GM23248 (cell line): ENCODE data around the gene PRIM1. TPM values are rescaled to one million over a fixed set of nuclear protein-coding genes. Genes with fewer than 3 reads are reported as not detected.
A peak's percentile ranks its signal among the peaks of the same experiment; 100 is the strongest.
"Not testable (repeated sequence)": the region's sequence is repeated elsewhere in the genome, so short reads cannot be mapped to it uniquely, and the experiment has no call there.

Experiments used
- DNase-seq: peaks from one replicate; pipeline ENCODE4 v3.0.0-alpha.2; 2015
- H2AFZ ChIP-seq: fragments of 200-600 bp; sonication (generic); 2 replicates; pipeline ENCODE4 v1.6.1; 2016; ENCODE audit warnings: antibody characterized with exemption
- H3F3A ChIP-seq: fragments of 200-600 bp; sonication (generic); 2 replicates; pipeline ENCODE4 v1.6.1; 2016; ENCODE audit warnings: mild to moderate bottlenecking, antibody characterized with exemption, mixed run types; ENCODE audit not compliant: insufficient read depth
- H3K27ac ChIP-seq: fragments of 200-600 bp; sonication (generic); 2 replicates; pipeline ENCODE4 v1.5.1; 2016; ENCODE audit warnings: mild to moderate bottlenecking
- H3K27me3 ChIP-seq: fragments of 200-600 bp; sonication (generic); replicated peaks from 2 replicates; pipeline ENCODE4 v1.6.1; 2016; ENCODE audit warnings: mild to moderate bottlenecking; ENCODE audit not compliant: insufficient read depth
- H3K36me3 ChIP-seq: fragments of 200-600 bp; sonication (generic); 2 replicates; pipeline ENCODE4 v1.6.1; 2016; ENCODE audit warnings: low read depth, mild to moderate bottlenecking
- H3K4me1 ChIP-seq: fragments of 200-600 bp; sonication (generic); 2 replicates; pipeline ENCODE4 v1.6.1; 2016; ENCODE audit warnings: mild to moderate bottlenecking; ENCODE audit not compliant: insufficient read depth
- H3K4me2 ChIP-seq: fragments of 200-600 bp; sonication (generic); one replicate; pipeline ENCODE4 v1.6.1; 2016; ENCODE audit warnings: mild to moderate bottlenecking; ENCODE audit not compliant: unreplicated experiment
- H3K4me3 ChIP-seq: fragments of 200-600 bp; sonication (generic); 2 replicates; pipeline ENCODE4 v1.5.1; 2016; ENCODE audit warnings: mild to moderate bottlenecking
- H3K79me2 ChIP-seq: fragments of 200-600 bp; sonication (generic); 2 replicates; pipeline ENCODE4 v1.6.1; 2016; ENCODE audit warnings: mild to moderate bottlenecking; ENCODE audit not compliant: insufficient read depth
- H3K9ac ChIP-seq: fragments of 200-600 bp; sonication (generic); 2 replicates; pipeline ENCODE4 v1.6.1; 2016; ENCODE audit warnings: mild to moderate bottlenecking
- H3K9me2 ChIP-seq: fragments of 200-600 bp; sonication (generic); 2 replicates; pipeline ENCODE4 v1.6.1; 2016; ENCODE audit warnings: mixed run types, mild to moderate bottlenecking, moderate library complexity; ENCODE audit not compliant: insufficient read depth
- H3K9me3 ChIP-seq: fragments of 200-600 bp; sonication (generic); one replicate; pipeline ENCODE4 v1.6.1; 2017; ENCODE audit warnings: low read depth
- H4K20me1 ChIP-seq: fragments of 200-600 bp; sonication (generic); 2 replicates; pipeline ENCODE4 v1.6.0; 2016; ENCODE audit not compliant: insufficient read depth
- EZH2 ChIP-seq: fragments of 200-600 bp; sonication (generic); IDR thresholded peaks from 2 replicates; pipeline ENCODE4 v1.6.1; 2018; ENCODE audit warnings: antibody characterized with exemption, mild to moderate bottlenecking; ENCODE audit not compliant: insufficient read depth, poor library complexity, severe bottlenecking
- EZH2phosphoT487 ChIP-seq: fragments of 200-600 bp; sonication (generic); IDR thresholded peaks from 2 replicates; pipeline ENCODE4 v1.6.1; 2018; ENCODE audit warnings: antibody characterized with exemption, moderate library complexity, mild to moderate bottlenecking, low read depth; ENCODE audit not compliant: insufficient read depth
- WGBS, 2 experiments: methylation state at CpG; one replicate each; pipeline ENCODE4 v1.1.6; 2015 to 2017; ENCODE audit warnings: low lambda C conversion rate in 2 of 2, low coverage in 1 of 2; ENCODE audit errors: missing lambda C conversion rate in 2 of 2; 5-methylcytosine and 5-hydroxymethylcytosine counted together
- in situ Hi-C: fragments of 300-500 bp; cut with MboI; formaldehyde crosslinking; loops from 2 replicates; pipeline ENCODE4 v1.15.0; 2020
- polyA plus RNA-seq: library from polyadenylated mRNA; unstranded; fragments of >200 nt; fragmentation: Nextera tagmentation; extraction: Ambion mirVana; gene quantifications from 2 replicates; pipeline ENCODE4 v1.2.1, GENCODE V29; 2016
- total RNA-seq: library from RNA; depleted of rRNA; stranded (reverse); fragments of >200 nt; shearing (Covaris generic); gene quantifications from 2 replicates; pipeline ENCODE4 v1.2.3, GENCODE V29; 2014; rRNA removed

PRIM1 gene
- total RNA-seq (6.1 and 7.6 TPM in 2 replicates), polyA plus RNA-seq (5.3 and 8.7 TPM in 2 replicates)

DNA sequence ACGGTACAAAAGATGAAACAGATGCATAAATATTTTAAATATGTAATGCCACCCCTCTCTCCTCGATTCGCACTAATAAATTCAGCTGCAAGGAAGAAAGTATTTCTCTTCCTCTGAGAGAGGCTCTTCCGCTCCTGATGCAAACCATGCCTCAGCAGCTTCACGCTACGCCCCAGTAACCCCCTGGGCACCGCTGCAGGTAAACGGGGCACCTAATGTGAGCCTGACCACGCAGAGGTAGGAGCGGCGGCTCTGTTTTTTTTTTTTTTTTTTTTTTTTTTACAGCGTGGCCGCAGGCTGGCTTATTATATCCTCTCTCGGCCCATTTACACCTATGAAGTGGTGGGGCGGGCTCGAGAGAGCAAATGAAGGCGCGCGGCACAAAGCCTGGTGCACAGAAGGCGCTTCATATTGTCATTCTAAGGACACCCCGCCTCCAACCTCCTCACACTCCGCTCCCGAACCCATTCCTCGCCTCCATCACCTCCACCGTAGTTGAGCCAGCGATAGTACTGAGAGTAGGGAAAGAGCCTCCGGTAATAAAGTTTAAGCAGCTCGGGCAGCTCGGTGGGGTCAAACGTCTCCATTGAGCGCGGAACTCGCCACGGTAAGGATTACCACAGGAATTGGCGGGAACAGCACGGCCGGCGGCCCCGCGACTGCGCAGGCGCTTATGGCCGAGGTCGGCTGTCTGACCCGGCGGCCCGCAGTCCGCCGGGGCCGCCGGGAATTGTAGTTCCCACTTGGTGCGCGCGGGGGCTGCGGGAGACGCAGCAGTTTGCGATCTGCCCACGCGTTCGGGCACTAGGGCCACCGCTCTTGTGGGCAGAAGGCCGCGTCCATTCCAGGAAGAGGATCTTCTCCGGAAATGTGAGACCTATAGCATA is at the start of gene PRIM1:
Gene PRIM1, minus strand, starts transcription at position 612 of the 887 bp plus-strand sequence. Its CDS starts 25 bp downstream, at position 587.
- Histone ChIP-seq H3K36me3 (no peaks in the 10 kb centered on the region), H3K9me3 (no peaks in the 10 kb centered on the region), H3K27ac (no peak within 1 kb of the TSS), H3K9me2 (no peaks in the 10 kb centered on the region), H3F3A (no peaks in the 10 kb centered on the region), H2AFZ (peak within 1 kb of the TSS; percentile 97), H3K9ac (peak within 1 kb of the TSS; percentile 79), H3K4me2 (peak within 1 kb of the TSS; percentile 94), H3K4me1 (no peaks in the 10 kb centered on the region), H3K27me3 (no peaks in the 10 kb centered on the region), H3K79me2 (no peaks in the 10 kb centered on the region), H3K4me3 (peak within 1 kb of the TSS; percentile 93), H4K20me1 (no peaks in the 10 kb centered on the region)
- in situ Hi-C loops, result no loop called here
- TF ChIP-seq EZH2phosphoT487, result no peak
- TF ChIP-seq EZH2, result no peak
- peak; percentile 92 for DNase-seq
- WGBS, 2 experiments, result 1% methylated on average over 63 to 64 of the region's 64 CpGs

DNA sequence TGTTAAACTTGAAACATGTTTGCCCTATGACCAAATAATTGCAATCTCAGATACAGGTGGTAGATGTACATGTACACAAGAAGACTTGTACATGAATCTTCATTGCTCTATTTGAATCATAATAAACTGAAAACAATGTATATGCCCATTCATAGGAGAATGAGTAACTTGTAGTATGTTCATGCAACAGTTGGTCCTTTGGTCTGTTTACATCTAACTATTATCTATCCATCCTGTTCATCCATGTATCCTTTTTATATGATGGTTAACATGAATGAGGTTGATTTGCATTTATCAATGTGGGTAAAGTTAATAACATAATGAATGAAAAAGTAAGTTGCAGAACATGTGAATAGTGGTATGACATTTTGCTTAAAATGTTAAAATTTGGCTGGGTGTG is 48.1 kb upstream of the PRIM1 start:
- no peak overlapping the region for H3K4me3 ChIP-seq
- H2AFZ ChIP-seq, result no peak overlapping the region
- no peaks in the 10 kb centered on the region for H3K9me2 ChIP-seq
- no peaks in the 10 kb centered on the region for H4K20me1 ChIP-seq
- H3K27me3 ChIP-seq, result no peaks in the 10 kb centered on the region
- H3K4me1 ChIP-seq, result no peaks in the 10 kb centered on the region
- H3K36me3 ChIP-seq, result no peaks in the 10 kb centered on the region
- no peak for DNase-seq
- no peak overlapping the region for H3K9ac ChIP-seq
- H3K9me3 ChIP-seq, result no peaks in the 10 kb centered on the region
- no peak overlapping the region for H3K27ac ChIP-seq
- H3F3A ChIP-seq, result no peaks in the 10 kb centered on the region
- no peaks in the 10 kb centered on the region for H3K79me2 ChIP-seq
- TF ChIP-seq EZH2phosphoT487 (no peak), EZH2 (no peak)
- no peak overlapping the region for H3K4me2 ChIP-seq
- in situ Hi-C loops, result no loop called here

DNA sequence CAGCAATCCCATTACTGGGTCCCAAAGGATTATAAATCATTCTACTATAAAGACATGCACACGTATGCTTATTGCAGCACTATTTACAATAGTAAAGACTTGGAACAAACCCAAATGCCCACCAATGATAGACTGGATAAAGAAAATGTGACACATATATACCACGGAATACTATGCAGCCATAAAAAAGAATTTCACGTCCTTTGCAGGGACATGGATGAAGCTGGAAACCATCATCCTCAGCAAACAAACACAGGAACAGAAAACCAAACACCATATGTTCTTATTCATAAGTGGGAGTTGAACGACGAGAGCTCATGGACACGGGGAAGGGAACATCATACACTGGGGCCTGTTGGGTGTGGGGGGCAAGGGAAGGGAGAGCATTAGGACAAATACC is 47.2 kb upstream of the PRIM1 start:
- in situ Hi-C loops, result not testable (repeated sequence)

GRCh38 chr12:56795791-56796190 is 43.7 kb upstream of the PRIM1 start:
- H3K9me2 ChIP-seq, H3K27ac ChIP-seq, DNase-seq, H3F3A ChIP-seq, H3K9me3 ChIP-seq, H3K4me3 ChIP-seq, in situ Hi-C loops, H3K36me3 ChIP-seq, H3K4me1 ChIP-seq, H3K4me2 ChIP-seq, H3K79me2 ChIP-seq, H2AFZ ChIP-seq, H3K9ac ChIP-seq, H4K20me1 ChIP-seq: not testable (repeated sequence)
- WGBS, 2 experiments, result 55 to 75% methylated on average over 4 to 21 of the region's 27 CpGs
- peaks cover 19% of the 10 kb centered on the region for H3K27me3 ChIP-seq

More for the DNA sequence above, 47.2 kb upstream of the PRIM1 start:
- not testable (repeated sequence) for H3K79me2 ChIP-seq, H3K9me3 ChIP-seq, H3K9ac ChIP-seq, H3F3A ChIP-seq, H3K9me2 ChIP-seq, H3K4me3 ChIP-seq, H4K20me1 ChIP-seq, H3K27ac ChIP-seq, H2AFZ ChIP-seq, H3K27me3 ChIP-seq, DNase-seq, H3K4me1 ChIP-seq, H3K4me2 ChIP-seq, H3K36me3 ChIP-seq
- 56% methylated on average over 6 of the region's 6 CpGs for WGBS, 2 experiments

DNA sequence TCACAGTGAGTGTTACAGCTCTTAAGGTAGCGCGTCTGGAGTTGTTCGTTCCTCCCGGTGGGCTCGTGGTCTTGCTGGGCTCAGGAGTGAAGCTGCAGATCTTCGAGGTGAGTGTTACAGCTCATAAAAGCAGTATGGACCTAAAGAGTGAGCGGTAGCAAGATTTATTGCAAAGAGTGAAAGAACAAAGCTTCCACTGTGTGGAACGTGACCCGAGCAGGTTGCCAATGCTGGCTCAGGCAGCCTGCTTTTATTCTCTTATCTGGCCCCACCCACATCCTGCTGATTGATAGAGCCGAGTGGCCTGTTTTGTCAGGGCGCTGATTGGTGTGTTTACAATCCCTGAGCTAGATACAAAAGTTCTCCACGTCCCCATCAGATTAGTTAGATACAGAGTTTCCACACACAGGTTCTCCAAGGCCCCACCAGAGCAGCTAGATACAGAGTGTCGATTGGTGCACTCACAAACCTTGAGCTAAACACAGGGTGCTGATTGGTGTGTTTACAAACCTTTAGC is 43.0 kb upstream of the PRIM1 start:
- H3K27ac ChIP-seq, H3K36me3 ChIP-seq, H3K4me3 ChIP-seq, in situ Hi-C loops, H3K9ac ChIP-seq, H3K9me3 ChIP-seq, H4K20me1 ChIP-seq, H3K4me2 ChIP-seq, H2AFZ ChIP-seq, H3K4me1 ChIP-seq, DNase-seq, H3K79me2 ChIP-seq, H3F3A ChIP-seq, H3K9me2 ChIP-seq: not testable (repeated sequence)
- WGBS, 2 experiments, result 22 to 25% methylated on average over 12 to 13 of the region's 13 CpGs
- peaks cover 19% of the 10 kb centered on the region for H3K27me3 ChIP-seq

GRCh38 chr12:56793124-56793523 is 41.0 kb upstream of the PRIM1 start:
- H3K9me3 ChIP-seq, H3K4me3 ChIP-seq, H3K9ac ChIP-seq, H2AFZ ChIP-seq, DNase-seq, H4K20me1 ChIP-seq, H3K4me1 ChIP-seq, H3K4me2 ChIP-seq, H3F3A ChIP-seq, H3K9me2 ChIP-seq, H3K27ac ChIP-seq, H3K79me2 ChIP-seq, in situ Hi-C loops, H3K36me3 ChIP-seq: not testable (repeated sequence)
- peaks cover 19% of the 10 kb centered on the region for H3K27me3 ChIP-seq
- WGBS, 2 experiments, result 80 to 84% methylated on average over 7 of the region's 7 CpGs
